SU-DHL-6 (cell line): ENCODE data around the gene DNAJC13.

ENCODE experiments used
- H2AFZ ChIP-seq: fragments of 200-600 bp; sonication (generic); 2 replicates; pipeline ENCODE4 v1.6.1; 2014; ENCODE audit warnings: low read depth, mild to moderate bottlenecking, moderate library complexity, mixed read lengths, antibody characterized with exemption, low read length; ENCODE audit not compliant: severe bottlenecking
- H3F3A ChIP-seq: fragments of 200-600 bp; shearing (Covaris generic); 2 replicates; pipeline ENCODE4 v1.6.0; 2016; ENCODE audit warnings: antibody characterized with exemption, mild to moderate bottlenecking; ENCODE audit not compliant: insufficient read depth
- H3K27ac ChIP-seq: fragments of 200-600 bp; sonication (generic); 2 replicates; pipeline ENCODE4 v1.5.1; 2016; ENCODE audit warnings: low read depth, mild to moderate bottlenecking, low read length, moderate library complexity, mixed read lengths
- H3K27me3 ChIP-seq: fragments of 200-600 bp; sonication (generic), shearing (Covaris generic); 2 replicates; pipeline ENCODE4 v1.6.0; 2014; ENCODE audit warnings: mild to moderate bottlenecking, low read length
- H3K36me3 ChIP-seq: fragments of 200-600 bp; sonication (generic); 2 replicates; pipeline ENCODE4 v1.6.1; 2014; ENCODE audit warnings: mild to moderate bottlenecking, low read length, mixed read lengths
- H3K4me2 ChIP-seq: fragments of 300-600, 200-600 bp; shearing (Covaris generic), sonication (generic); 2 replicates; pipeline ENCODE4 v1.6.0; 2014; ENCODE audit warnings: low read length, low read depth, mild to moderate bottlenecking; ENCODE audit not compliant: poor library complexity, severe bottlenecking
- H3K4me3 ChIP-seq: fragments of 200-600 bp; sonication (generic); 2 replicates; pipeline ENCODE4 v1.5.1; 2014; ENCODE audit warnings: antibody characterized with exemption, low read length, mild to moderate bottlenecking, mixed read lengths; ENCODE audit not compliant: insufficient read depth, poor library complexity, severe bottlenecking
- H3K79me2 ChIP-seq: fragments of 200-600 bp; sonication (generic); 2 replicates; pipeline ENCODE4 v1.6.1; 2014; ENCODE audit warnings: mild to moderate bottlenecking, low read length, moderate library complexity; ENCODE audit not compliant: insufficient read depth
- H3K9ac ChIP-seq: fragments of 200-600 bp; sonication (generic); 2 replicates; pipeline ENCODE4 v1.7.0; 2014; ENCODE audit warnings: mild to moderate bottlenecking, low read length
- H3K9me2 ChIP-seq: fragments of 200-600 bp; sonication (generic); replicated peaks from 2 replicates; pipeline ENCODE4 v1.6.1; 2014; ENCODE audit warnings: low read length; ENCODE audit not compliant: insufficient read depth
- H3K9me3 ChIP-seq: fragments of 200-600 bp; sonication (generic); 2 replicates; pipeline ENCODE4 v1.6.1; 2014; ENCODE audit warnings: low read length, mixed read lengths; ENCODE audit not compliant: insufficient read depth
- H4K20me1 ChIP-seq: fragments of 200-600 bp; sonication (generic); 2 replicates; pipeline ENCODE4 v1.6.1; 2014; ENCODE audit warnings: low read depth, mild to moderate bottlenecking, antibody characterized with exemption, low read length, moderate library complexity, mixed read lengths
- EZH2phosphoT487 ChIP-seq: fragments of 200-600 bp; sonication (generic), shearing (Covaris generic); conservative IDR thresholded peaks from 2 replicates; pipeline ENCODE4 v1.6.1; 2018; ENCODE audit warnings: mild to moderate bottlenecking, antibody characterized with exemption, low read length, moderate library complexity, mixed read lengths
- TF ChIP-seq, protein P1 (sequence below): fragments of 200-600 bp; sonication (generic); IDR thresholded peaks from one replicate; pipeline ENCODE4 v1.5.1; 2017; ENCODE audit warnings: antibody characterized with exemption, mild to moderate bottlenecking, low read length, moderate library complexity; ENCODE audit not compliant: insufficient read depth, poor library complexity, severe bottlenecking

The DNAJC13 gene

DNA sequence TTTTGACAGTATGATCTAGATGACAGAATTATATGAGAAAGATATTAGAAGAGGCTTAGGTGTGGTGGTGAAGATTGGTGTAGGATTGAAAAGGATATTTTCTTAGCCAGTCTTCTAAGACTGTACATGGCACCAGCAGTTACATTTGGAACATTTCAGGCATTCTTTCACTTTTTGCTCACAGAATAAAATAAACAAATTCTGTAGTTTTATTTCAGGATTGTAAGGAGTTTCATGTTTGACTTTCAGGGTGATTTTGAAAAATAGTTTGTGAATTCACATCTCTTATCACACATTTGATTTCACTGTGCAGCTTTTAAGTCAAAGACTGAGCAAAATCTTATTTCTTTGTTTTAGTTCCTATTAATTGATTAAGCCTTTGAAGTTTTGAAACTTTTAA lies 27.1 kb downstream of the DNAJC13 start:
- Histone ChIP-seq H3K9ac (no peak overlapping the region), H3K79me2 (peaks cover 9% of the 10 kb centered on the region), H3K9me2 (no peaks in the 10 kb centered on the region), H3K27ac (no peak overlapping the region), H3K9me3 (no peaks in the 10 kb centered on the region), H3F3A (no peaks in the 10 kb centered on the region), H4K20me1 (no peaks in the 10 kb centered on the region; the same call in 1 of the 2 replicates), H2AFZ (no peak overlapping the region), H3K36me3 (peaks cover 12% of the 10 kb centered on the region; the same call in 1 of the 2 replicates), H3K4me3 (no peak overlapping the region), H3K4me2 (no peak overlapping the region), H3K27me3 (no peaks in the 10 kb centered on the region)
- TF ChIP-seq EZH2phosphoT487, result no peak
- TF ChIP-seq, protein P1, sequence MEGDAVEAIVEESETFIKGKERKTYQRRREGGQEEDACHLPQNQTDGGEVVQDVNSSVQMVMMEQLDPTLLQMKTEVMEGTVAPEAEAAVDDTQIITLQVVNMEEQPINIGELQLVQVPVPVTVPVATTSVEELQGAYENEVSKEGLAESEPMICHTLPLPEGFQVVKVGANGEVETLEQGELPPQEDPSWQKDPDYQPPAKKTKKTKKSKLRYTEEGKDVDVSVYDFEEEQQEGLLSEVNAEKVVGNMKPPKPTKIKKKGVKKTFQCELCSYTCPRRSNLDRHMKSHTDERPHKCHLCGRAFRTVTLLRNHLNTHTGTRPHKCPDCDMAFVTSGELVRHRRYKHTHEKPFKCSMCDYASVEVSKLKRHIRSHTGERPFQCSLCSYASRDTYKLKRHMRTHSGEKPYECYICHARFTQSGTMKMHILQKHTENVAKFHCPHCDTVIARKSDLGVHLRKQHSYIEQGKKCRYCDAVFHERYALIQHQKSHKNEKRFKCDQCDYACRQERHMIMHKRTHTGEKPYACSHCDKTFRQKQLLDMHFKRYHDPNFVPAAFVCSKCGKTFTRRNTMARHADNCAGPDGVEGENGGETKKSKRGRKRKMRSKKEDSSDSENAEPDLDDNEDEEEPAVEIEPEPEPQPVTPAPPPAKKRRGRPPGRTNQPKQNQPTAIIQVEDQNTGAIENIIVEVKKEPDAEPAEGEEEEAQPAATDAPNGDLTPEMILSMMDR, result no peak

GRCh38 chr3:132445817-132446216 lies 28.5 kb downstream of the DNAJC13 start:
- Histone ChIP-seq H3K9me3 (no peaks in the 10 kb centered on the region), H3K27ac (no peak overlapping the region), H3K4me3 (no peak overlapping the region), H3K9ac (no peak overlapping the region), H3K79me2 (peaks cover 9% of the 10 kb centered on the region), H3K27me3 (no peaks in the 10 kb centered on the region), H4K20me1 (peaks cover 4% of the 10 kb centered on the region; the same call in 1 of the 2 replicates), H3K9me2 (no peaks in the 10 kb centered on the region), H3K4me2 (no peak overlapping the region), H2AFZ (no peak overlapping the region), H3K36me3 (peaks cover 22% of the 10 kb centered on the region; the same call in 1 of the 2 replicates), H3F3A (no peaks in the 10 kb centered on the region)
- TF ChIP-seq EZH2phosphoT487, result no peak
- TF ChIP-seq, protein P1, result no peak

GRCh38 chr3:132448216-132448961 lies 31.1 kb downstream of the DNAJC13 start:
- H3K4me3 ChIP-seq, result no peak overlapping the region
- peaks cover 4% of the 10 kb centered on the region; the same call in 1 of the 2 replicates for H4K20me1 ChIP-seq
- no peaks in the 10 kb centered on the region for H3K9me2 ChIP-seq
- peaks cover 27% of the 10 kb centered on the region; the same call in 1 of the 2 replicates for H3K36me3 ChIP-seq
- H3K9me3 ChIP-seq, result no peaks in the 10 kb centered on the region
- H2AFZ ChIP-seq, result no peak overlapping the region
- H3F3A ChIP-seq, result no peaks in the 10 kb centered on the region
- no peaks in the 10 kb centered on the region for H3K27me3 ChIP-seq
- no peak overlapping the region for H3K9ac ChIP-seq
- H3K27ac ChIP-seq, result no peak overlapping the region
- TF ChIP-seq, protein P1, result no peak
- no peak for TF ChIP-seq EZH2phosphoT487
- H3K4me2 ChIP-seq, result no peak overlapping the region
- H3K79me2 ChIP-seq, result peaks cover 7% of the 10 kb centered on the region
